ENCODE results near the gene AHR.

DNA sequence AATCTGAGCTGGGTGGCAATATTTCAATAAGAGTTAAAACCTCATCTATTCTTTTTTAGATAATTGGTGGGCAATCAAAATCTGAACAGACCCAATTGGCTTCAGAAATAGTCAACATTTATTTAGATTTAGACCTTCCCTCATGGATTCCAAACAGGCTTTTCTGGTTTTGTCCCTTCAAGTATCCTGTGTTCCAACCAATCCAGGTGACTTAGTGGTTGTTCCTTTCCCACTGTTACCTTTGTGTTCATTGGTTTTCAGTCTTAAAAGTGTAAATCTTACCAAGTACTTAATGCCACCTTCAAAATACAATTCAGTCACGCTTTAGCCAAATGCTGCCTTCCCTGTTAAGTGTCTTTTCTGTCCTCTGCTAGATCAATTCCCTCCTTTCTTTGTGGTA, 85.9 kb downstream of the AHR start:
- TF ChIP-seq POLR2A (IDR thresholded peaks at IDR 0.05; ENCODE audit: low read depth, low read length) (no peak), TAF1 (IDR thresholded peaks at IDR 0.05; ENCODE audit: low read depth, low read length) (no peak)
